GM19438 (cell line): Measurements from ENCODE around the gene MRPL37.
"Not testable (repeated sequence)": the region's sequence is repeated elsewhere in the genome, so short reads cannot be mapped to it uniquely, and the experiment has no call there.

Source experiments
- ATAC-seq: cut with Tn5 transposase; IDR thresholded peaks from one replicate; pipeline ENCODE4 v1.9.1; 2021; ENCODE audit warnings: low read depth; ENCODE audit not compliant: unreplicated experiment

MRPL37 gene

GRCh38 chr1:54171606-54172005, 28.4 kb upstream of the MRPL37 start:
- ATAC-seq, result no peak

GRCh38 chr1:54172614-54173599, 27.1 kb upstream of the MRPL37 start:
- no peak for ATAC-seq

GRCh38 chr1:54173681-54174080, 26.3 kb upstream of the MRPL37 start:
- no peak for ATAC-seq

GRCh38 chr1:54174106-54174505, 25.9 kb upstream of the MRPL37 start:
- no peak for ATAC-seq

- ATAC-seq, result no peak
These were observed 23.2 kb upstream of the MRPL37 start for GRCh38 chr1:54176621-54177327.

GRCh38 chr1:54177726-54178125, 22.2 kb upstream of the MRPL37 start:
- ATAC-seq, result no peak

GRCh38 chr1:54178296-54179070, 21.5 kb upstream of the MRPL37 start:
- no peak for ATAC-seq

- ATAC-seq, result no peak
These were observed 19.1 kb upstream of the MRPL37 start for GRCh38 chr1:54180701-54181360.

GRCh38 chr1:54186056-54186455, 13.9 kb upstream of the MRPL37 start:
- no peak for ATAC-seq

GRCh38 chr1:54188291-54188690, 11.7 kb upstream of the MRPL37 start:
- ATAC-seq, result no peak

GRCh38 chr1:54190526-54190925, 9.4 kb upstream of the MRPL37 start:
- no peak for ATAC-seq

- ATAC-seq, result no peak
These were observed 8.4 kb upstream of the MRPL37 start for GRCh38 chr1:54191525-54191924.

- ATAC-seq, result no peak
These were observed 6.5 kb upstream of the MRPL37 start for GRCh38 chr1:54193453-54193852.

- ATAC-seq, result no peak
These were observed 709 bp upstream of the MRPL37 start for GRCh38 chr1:54199151-54199764.

- ATAC-seq, result peak; percentile 4
These were observed 591 bp downstream of the MRPL37 start for GRCh38 chr1:54200519-54200997.

GRCh38 chr1:54204199-54204598, 4.2 kb downstream of the MRPL37 start:
- ATAC-seq, result no peak

- no peak for ATAC-seq
These were observed 7.3 kb downstream of the MRPL37 start for GRCh38 chr1:54207287-54207686.

- ATAC-seq, result not testable (repeated sequence)
These were observed 7.9 kb downstream of the MRPL37 start for GRCh38 chr1:54207896-54208295.

GRCh38 chr1:54212872-54213271, 12.9 kb downstream of the MRPL37 start:
- no peak for ATAC-seq

- ATAC-seq, result no peak
These were observed 15.6 kb downstream of the MRPL37 start for GRCh38 chr1:54215523-54215922.
